Measurements from ENCODE around the gene SATB1. TPM values are rescaled to one million over a fixed set of nuclear protein-coding genes. Genes with fewer than 3 reads are reported as not detected.

SATB1 gene
- polyA plus RNA-seq, 1 donor from 2014 or later, result 16.0 TPM

- Histone ChIP-seq H3K79me2 (replicated peaks; ENCODE audit: insufficient read depth, low read length) (no peaks in the 10 kb centered on the region), H3K9me3 (ENCODE audit: low read length) (no peaks in the 10 kb centered on the region), H3F3A (ENCODE audit: insufficient read depth, low read length, poor library complexity, severe bottlenecking) (no peaks in the 10 kb centered on the region), H3K9me2 (ENCODE audit: insufficient read depth, low read length) (no peaks in the 10 kb centered on the region), H3K4me3 (ENCODE audit: low read length) (no peak overlapping the region), H4K20me1 (ENCODE audit: insufficient read depth) (no peaks in the 10 kb centered on the region), H3K9ac (ENCODE audit: low read length) (no peak overlapping the region), H2AFZ (ENCODE audit: low read depth, low read length) (no peak overlapping the region), H3K27ac (ENCODE audit: low read length) (no peak overlapping the region), H3K36me3 (ENCODE audit: insufficient read depth, low read length) (no peaks in the 10 kb centered on the region), H3K4me2 (ENCODE audit: low read length) (no peak overlapping the region), H3K27me3 (ENCODE audit: insufficient read depth, low read depth, low read length) (no peaks in the 10 kb centered on the region)
- no peak for TF ChIP-seq EP300 (conservative IDR thresholded peaks at IDR 0.05; ENCODE audit: poor library complexity, severe bottlenecking)
- TF ChIP-seq REST (IDR thresholded peaks at IDR 0.05; ENCODE audit: borderline replicate concordance), result no peak
- no peak for TF ChIP-seq TAF1 (IDR thresholded peaks at IDR 0.05; ENCODE audit: low read depth)
- no peak for TF ChIP-seq MXI1 (conservative IDR thresholded peaks at IDR 0.05; ENCODE audit: poor library complexity, severe bottlenecking)
- no peak for TF ChIP-seq RAD21 (conservative IDR thresholded peaks at IDR 0.05)
- TF ChIP-seq SMC3 (conservative IDR thresholded peaks at IDR 0.05; ENCODE audit: poor library complexity), result no peak
- no peak for TF ChIP-seq POLR2AphosphoS5 (IDR thresholded peaks at IDR 0.05)
- TF ChIP-seq CTCF (IDR thresholded peaks at IDR 0.05; ENCODE audit: poor library complexity, severe bottlenecking), result no peak
Measured at GRCh38 chr3:18416332-18416731, 8.8 kb downstream of the SATB1 start.

GRCh38 chr3:18415839-18416238 is 9.3 kb downstream of the SATB1 start:
- H3K27me3 ChIP-seq (ENCODE audit: insufficient read depth, low read depth, low read length), result no peaks in the 10 kb centered on the region
- H3K9me3 ChIP-seq (ENCODE audit: low read length), result no peaks in the 10 kb centered on the region
- no peak overlapping the region for H3K27ac ChIP-seq (ENCODE audit: low read length)
- H3K4me3 ChIP-seq (ENCODE audit: low read length), result no peak overlapping the region
- no peaks in the 10 kb centered on the region for H3K79me2 ChIP-seq (replicated peaks; ENCODE audit: insufficient read depth, low read length)
- H3K36me3 ChIP-seq (ENCODE audit: insufficient read depth, low read length), result no peaks in the 10 kb centered on the region
- no peak overlapping the region for H3K4me2 ChIP-seq (ENCODE audit: low read length)
- no peaks in the 10 kb centered on the region for H4K20me1 ChIP-seq (ENCODE audit: insufficient read depth)
- no peaks in the 10 kb centered on the region for H3K9me2 ChIP-seq (ENCODE audit: insufficient read depth, low read length)
- TF ChIP-seq MXI1 (conservative IDR thresholded peaks at IDR 0.05; ENCODE audit: poor library complexity, severe bottlenecking) (no peak), REST (IDR thresholded peaks at IDR 0.05; ENCODE audit: borderline replicate concordance) (no peak), CTCF (IDR thresholded peaks at IDR 0.05; ENCODE audit: poor library complexity, severe bottlenecking) (no peak), EZH2 (IDR thresholded peaks at IDR 0.05; ENCODE audit: borderline replicate concordance, insufficient read depth, low read length, poor library complexity, severe bottlenecking) (no peak), POLR2AphosphoS5 (IDR thresholded peaks at IDR 0.05) (no peak), RAD21 (conservative IDR thresholded peaks at IDR 0.05) (no peak), SMC3 (conservative IDR thresholded peaks at IDR 0.05; ENCODE audit: poor library complexity) (no peak), EP300 (conservative IDR thresholded peaks at IDR 0.05; ENCODE audit: poor library complexity, severe bottlenecking) (no peak)
- H3F3A ChIP-seq (ENCODE audit: insufficient read depth, low read length, poor library complexity, severe bottlenecking), result no peaks in the 10 kb centered on the region
- H2AFZ ChIP-seq (ENCODE audit: low read depth, low read length), result no peak overlapping the region
- no peak overlapping the region for H3K9ac ChIP-seq (ENCODE audit: low read length)
